GM21529 (cell line): ENCODE data around the gene LGMN.
A peak's percentile ranks its signal among the peaks of the same experiment; 100 is the strongest.
"Not testable (repeated sequence)": the region's sequence is repeated elsewhere in the genome, so short reads cannot be mapped to it uniquely, and the experiment has no call there.

Experiments
- ATAC-seq: cut with Tn5 transposase; IDR thresholded peaks from one replicate; pipeline ENCODE4 v1.9.1; 2021; ENCODE audit not compliant: unreplicated experiment

LGMN gene

GRCh38 chr14:92763666-92764631, 15.5 kb upstream of the LGMN start:
- not testable (repeated sequence) for ATAC-seq

DNA sequence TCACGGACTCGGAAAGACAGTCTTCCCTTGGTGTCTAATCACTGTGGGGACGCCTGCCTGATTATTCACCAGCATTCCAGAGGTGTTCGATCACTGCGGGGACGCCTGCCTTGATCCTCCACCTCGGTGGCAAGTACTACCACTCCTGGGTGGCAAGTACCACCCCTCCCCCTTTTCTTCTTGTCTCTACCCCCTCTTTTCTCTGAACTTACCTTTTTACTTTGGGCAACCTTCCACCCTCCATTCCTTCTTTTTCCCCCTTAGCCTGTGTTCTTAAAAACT, 12.0 kb upstream of the LGMN start:
- ATAC-seq = no peak

- ATAC-seq = no peak
Measured at GRCh38 chr14:92759679-92760523, 11.5 kb upstream of the LGMN start.

GRCh38 chr14:92759300-92759678, 10.9 kb upstream of the LGMN start:
- no peak for ATAC-seq

DNA sequence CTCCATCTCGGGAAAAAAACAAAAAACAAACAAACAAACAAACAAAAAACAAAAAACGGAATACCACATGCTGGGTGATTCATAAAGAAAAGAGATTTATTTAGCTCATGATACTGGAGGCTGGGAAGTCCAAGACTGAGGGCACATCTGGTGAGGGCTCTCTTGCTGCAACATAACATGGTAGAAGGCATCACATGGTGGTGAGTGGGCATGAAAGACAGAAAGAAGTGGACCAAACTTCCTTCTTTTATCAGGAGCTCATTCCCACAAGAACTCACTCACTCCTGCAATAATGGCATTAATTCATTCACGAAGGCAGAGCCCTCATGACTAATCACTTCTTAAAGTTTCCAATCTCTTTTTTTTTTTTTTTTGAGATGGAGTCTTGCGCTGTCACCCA, 8.0 kb upstream of the LGMN start:
- ATAC-seq = no peak

DNA sequence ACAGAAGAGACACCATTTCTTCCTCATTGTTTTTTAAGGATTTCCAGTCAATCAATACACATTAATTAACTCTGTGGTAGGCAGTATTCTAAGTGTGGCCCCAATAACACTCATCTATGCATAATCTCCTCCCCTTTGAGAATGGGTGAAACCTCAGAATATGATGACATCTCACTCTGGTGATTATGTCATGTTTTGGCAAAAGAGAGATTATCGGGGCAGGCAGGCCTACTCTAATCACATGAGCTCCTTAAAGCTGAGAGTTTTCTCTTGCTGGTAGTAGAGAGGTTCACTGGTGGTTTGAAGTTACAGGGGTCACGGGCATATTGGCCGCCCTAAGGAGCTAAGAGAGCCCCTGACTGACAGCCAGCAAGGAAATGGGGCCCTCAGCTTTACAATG, 7.1 kb upstream of the LGMN start:
- no peak for ATAC-seq

DNA sequence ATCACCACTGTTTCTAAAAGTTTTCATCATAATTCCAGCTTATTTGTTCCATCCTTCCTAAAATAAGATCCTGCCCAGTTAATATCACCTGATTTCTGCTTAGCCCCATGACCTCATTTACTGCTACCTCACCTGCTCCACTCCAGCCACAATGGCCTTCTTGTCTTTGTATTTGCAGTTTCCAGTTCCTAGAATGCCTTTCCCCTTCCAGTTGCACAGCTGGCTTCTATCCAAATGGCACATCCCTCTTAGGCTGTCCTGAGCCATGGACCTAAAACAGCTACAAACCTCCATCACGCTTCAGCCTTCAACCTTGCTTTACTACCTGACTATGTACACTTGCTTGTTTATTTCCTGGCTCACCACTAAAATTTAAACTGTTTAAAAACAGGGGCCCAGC, 6.5 kb upstream of the LGMN start:
- no peak for ATAC-seq

DNA sequence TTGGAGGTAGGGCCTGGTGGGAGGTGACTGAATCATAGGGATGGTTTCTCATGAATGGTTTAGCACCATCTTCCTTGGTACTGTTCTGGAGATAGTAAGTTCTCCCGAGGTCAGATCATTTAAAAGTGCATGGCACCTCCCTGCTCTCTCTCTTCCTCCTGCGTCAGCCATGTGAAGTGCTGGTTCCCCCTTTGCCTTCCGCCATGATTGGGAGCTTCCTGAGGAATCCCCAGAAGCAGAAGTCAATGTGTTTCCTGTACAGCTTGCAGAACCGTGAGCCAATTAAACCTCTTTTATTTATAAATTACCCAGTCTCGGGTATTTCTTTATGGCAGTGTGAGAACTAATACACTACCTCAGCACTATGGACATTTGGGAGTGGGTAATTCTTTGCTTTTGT, 4.8 kb upstream of the LGMN start:
- no peak for ATAC-seq

GRCh38 chr14:92751819-92752218, 3.4 kb upstream of the LGMN start:
- no peak for ATAC-seq

- peak; percentile 30 for ATAC-seq
Measured at GRCh38 chr14:92750994-92751400, 2.6 kb upstream of the LGMN start.

DNA sequence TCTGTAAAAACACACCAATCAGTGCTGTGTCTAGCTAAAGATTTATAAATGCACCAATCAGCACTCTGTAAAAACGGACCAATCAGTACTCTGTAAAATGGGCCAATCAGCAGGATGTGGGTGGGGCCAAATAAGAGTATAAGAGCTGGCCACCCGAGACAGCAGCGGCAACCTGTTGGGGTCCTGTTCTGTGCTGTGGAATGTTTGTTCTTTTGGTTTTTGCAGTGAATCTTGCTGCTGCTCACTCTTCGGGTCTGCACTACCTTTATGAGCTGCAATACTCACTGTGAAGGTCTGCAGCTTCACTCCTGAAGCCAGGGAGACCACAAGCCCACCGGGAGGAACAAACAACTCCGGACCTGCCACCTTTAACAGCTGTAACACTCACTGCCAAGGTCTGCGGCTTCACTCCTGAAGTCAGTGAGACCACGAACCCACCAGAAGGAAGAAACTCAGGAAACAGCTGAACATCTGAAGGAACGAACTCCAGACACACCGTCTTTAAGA, 1.8 kb upstream of the LGMN start:
- not testable (repeated sequence) for ATAC-seq

GRCh38 chr14:92747701-92748258, 647 bp downstream of the LGMN start:
- no peak for ATAC-seq

GRCh38 chr14:92744198-92744597, 4.2 kb downstream of the LGMN start:
- no peak for ATAC-seq

DNA sequence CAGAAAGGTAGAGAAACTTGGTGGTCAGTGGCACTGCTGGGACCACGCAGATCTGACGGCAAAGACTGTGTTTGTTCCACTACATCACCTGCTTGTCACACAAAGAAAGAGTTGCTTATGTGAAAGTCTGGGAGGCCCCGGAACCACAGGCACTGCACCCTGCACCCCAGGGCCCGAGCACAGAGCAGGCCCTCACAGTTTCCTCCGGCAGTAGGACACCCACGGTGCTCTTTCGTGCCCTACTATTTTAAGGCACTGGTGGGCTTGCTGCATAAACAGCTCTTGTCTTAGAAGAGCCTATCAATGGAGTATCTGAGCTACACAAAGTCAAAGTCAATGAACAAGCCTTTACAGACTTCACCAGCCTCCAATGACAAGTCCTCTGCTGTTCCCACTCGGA, 8.0 kb downstream of the LGMN start:
- ATAC-seq = no peak

DNA sequence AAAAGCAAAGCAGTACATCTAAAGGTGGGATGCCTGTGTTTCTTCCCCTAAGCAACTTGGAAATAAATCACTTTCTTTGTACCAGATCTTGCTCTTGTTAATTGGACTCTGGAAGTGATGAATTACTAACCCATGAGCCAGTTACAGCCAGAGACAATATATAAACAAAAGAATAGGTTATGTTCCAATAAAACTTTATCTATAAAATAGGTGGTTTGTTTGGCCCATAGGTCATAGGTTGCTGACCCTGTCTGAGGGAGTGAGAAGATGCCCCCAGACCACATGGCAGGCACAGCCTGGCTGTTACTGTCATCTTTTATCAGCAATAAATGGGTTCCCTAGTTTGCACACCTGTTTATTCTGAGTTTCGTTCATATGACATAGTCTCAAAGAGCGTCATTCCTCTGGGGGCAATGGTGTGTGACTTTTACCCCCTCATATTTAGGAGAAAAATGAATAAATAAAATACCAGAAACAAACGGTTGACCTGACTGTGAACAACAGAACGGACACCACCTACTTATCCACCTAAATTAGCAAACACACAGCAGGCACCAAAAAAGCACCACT, 10.7 kb downstream of the LGMN start:
- no peak for ATAC-seq

- peak; percentile 63 for ATAC-seq
Measured at GRCh38 chr14:92737206-92737605, 11.2 kb downstream of the LGMN start.

DNA sequence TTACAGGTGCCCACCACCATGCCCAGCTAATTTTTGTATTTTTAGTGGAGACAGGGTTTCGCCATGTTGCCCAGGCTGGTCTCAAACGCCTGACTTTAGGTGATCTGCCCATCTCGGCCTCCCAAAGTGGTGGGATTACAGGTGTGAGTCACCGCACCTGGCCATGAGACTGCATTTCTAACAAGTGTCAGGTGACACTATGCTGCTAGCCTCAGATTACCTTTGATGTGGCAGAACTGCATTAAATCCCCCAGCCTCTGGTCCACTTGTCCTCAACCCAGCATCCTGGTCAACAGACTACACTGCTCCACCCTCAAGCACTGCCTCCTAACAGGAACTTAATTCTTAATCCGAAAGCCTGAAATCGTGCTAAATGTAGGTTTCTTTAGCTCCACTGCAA, 13.1 kb downstream of the LGMN start:
- no peak for ATAC-seq

DNA sequence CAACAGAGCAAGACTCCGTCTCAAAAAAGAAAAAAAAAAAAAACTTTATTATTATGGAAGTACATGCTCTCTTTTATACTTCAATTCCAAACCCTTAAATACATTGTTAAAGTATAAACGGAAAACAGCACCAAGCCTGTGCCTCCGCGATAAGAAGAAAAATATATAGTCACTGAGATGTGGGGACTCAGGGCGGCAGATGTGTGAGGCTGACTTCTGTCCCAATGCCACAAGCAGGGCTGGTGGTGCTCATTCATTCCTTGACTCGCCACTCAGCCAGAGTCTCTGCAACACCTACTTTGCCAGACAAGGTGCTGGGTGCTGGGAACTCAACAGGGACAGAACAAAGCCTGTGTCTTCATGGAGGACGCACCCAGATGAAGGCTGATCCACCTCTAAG, 13.8 kb downstream of the LGMN start:
- ATAC-seq = no peak

DNA sequence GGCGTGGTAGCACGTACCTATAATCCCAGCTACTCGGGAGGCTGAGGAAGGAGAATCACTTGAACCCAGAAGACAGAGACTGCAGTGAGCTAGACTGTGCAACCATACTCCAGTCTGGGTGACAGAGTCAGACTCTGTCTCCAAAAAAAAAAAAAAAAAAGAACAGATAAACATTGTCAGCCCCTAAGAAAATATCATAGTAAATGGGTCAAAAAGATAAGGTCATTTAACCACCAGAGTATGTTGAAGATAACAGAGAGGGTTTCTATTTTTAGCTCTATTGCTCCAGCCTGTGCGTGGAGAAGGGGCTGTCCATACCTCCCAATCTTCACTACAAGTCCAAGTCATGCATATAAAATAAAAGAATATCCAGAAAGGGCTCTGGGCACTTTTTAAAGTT, 15.4 kb downstream of the LGMN start:
- ATAC-seq = no peak

DNA sequence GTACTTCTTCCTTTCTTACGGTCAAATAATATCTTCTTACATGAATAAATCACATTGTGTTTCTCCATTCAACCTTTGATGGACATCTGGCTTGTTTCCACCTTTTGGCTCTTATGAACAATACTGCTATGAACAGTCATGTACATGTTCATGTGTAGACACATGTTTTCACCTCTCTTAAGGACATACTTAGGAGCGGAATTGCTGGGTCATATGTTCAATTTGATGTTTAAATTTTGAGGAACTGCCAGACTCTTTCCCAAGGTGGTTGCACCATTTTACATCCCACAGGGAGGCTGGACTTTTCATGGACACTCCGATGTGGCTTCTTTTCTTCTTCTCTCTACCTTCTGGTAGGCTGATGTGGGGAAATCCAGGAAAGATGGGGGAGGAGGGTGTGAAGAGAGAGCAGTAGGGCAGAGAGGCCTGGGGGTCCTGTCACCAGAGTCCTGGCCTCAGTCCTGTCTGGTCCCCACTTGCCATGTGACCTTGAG, 16.8 kb downstream of the LGMN start:
- ATAC-seq = no peak
